Upper lobe of left lung (tissue), 4 donors: ENCODE results near the gene F5.

Experiments used
- POLR2A ChIP-seq, 4 donors: fragments of 450-650 bp; IDR thresholded peaks; one replicate each; pipeline ENCODE4 v1.5.1; 2016 to 2017; ENCODE audit warnings: antibody characterized with exemption in 4 of 4, mild to moderate bottlenecking in 2 of 4
- POLR2AphosphoS5 ChIP-seq, 2 donors: sonication (generic); formaldehyde crosslinking; IDR thresholded peaks; one replicate each; pipeline ENCODE4 v1.5.1; 2017; ENCODE audit warnings: antibody characterized with exemption in 2 of 2
- TF ChIP-seq, protein P1 (sequence below), 6 experiments: fragments of 450-650 bp in 4 of 6; fragments of 200-600 bp in 2 of 6; sonication (generic) in 2 of 6; IDR thresholded peaks; one replicate each; pipeline ENCODE4 v1.5.1; 2016 to 2019; ENCODE audit warnings: antibody characterized with exemption in 6 of 6

DNA sequence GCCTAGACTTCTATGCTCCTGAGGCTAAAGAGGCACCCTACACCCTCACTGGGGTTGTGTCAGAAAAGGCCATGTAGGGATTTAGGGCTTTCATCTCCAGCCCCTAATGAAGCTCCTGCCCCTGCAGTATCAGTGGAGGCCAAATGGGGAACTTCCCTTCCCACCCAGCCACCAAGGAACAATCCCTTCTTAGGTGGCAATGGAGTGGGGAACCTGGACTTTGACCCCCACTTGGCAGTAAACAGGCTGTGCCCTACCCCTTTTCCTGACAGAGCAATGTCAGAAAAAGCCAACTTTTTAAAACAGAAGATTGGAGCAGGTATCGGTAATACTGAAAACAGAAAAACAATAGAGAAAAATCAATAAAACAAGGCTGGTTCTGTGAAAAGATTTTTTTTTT, 65.1 kb downstream of the F5 start:
- TF ChIP-seq POLR2A (IDR thresholded peaks at IDR 0.05) (no peak), POLR2AphosphoS5 (IDR thresholded peaks at IDR 0.05) (no peak)
- TF ChIP-seq, protein P1, sequence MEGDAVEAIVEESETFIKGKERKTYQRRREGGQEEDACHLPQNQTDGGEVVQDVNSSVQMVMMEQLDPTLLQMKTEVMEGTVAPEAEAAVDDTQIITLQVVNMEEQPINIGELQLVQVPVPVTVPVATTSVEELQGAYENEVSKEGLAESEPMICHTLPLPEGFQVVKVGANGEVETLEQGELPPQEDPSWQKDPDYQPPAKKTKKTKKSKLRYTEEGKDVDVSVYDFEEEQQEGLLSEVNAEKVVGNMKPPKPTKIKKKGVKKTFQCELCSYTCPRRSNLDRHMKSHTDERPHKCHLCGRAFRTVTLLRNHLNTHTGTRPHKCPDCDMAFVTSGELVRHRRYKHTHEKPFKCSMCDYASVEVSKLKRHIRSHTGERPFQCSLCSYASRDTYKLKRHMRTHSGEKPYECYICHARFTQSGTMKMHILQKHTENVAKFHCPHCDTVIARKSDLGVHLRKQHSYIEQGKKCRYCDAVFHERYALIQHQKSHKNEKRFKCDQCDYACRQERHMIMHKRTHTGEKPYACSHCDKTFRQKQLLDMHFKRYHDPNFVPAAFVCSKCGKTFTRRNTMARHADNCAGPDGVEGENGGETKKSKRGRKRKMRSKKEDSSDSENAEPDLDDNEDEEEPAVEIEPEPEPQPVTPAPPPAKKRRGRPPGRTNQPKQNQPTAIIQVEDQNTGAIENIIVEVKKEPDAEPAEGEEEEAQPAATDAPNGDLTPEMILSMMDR (IDR thresholded peaks at IDR 0.05): no peak
